Left lung (tissue), 10 donors: ENCODE measurements around the gene ITIH4. TPM values are rescaled to one million over a fixed set of nuclear protein-coding genes. Genes with fewer than 3 reads are reported as not detected.
A peak's percentile ranks its signal among the peaks of the same experiment; 100 is the strongest.

Experiments used
- ATAC-seq: fragments of 200-7000 bp; cut with Tn5 transposase; one replicate; pipeline ENCODE4 v1.9.1; 2020; ENCODE audit warnings: moderate library complexity
- DNase-seq, 4 donors: peaks; one replicate each; pipeline ENCODE4 v3.0.0-alpha.2; 2013 to 2020
- H3K27ac ChIP-seq, 2 donors: fragments of 200-600 bp; sonication (generic) in 1 of 2; one replicate each; pipeline versions ENCODE4 v1.5.0 to v1.8.0; 2020 to 2021
- H3K27me3 ChIP-seq, 2 donors: fragments of 200-600 bp; sonication (generic) in 1 of 2; one replicate each; pipeline versions ENCODE4 v1.5.0 to v1.8.0; 2020 to 2021
- H3K36me3 ChIP-seq, 2 donors: fragments of 200-600 bp; sonication (generic) in 1 of 2; one replicate each; pipeline versions ENCODE4 v1.5.0 to v1.8.0; 2020 to 2021
- H3K4me1 ChIP-seq, 2 donors: fragments of 200-600 bp; one replicate each; pipeline ENCODE4 v1.8.0; 2021
- H3K4me3 ChIP-seq, 2 donors: fragments of 200-600 bp; sonication (generic) in 1 of 2; one replicate each; pipeline versions ENCODE4 v1.5.0 to v1.8.0; 2020 to 2021; ENCODE audit warnings: mild to moderate bottlenecking in 1 of 2
- H3K9me3 ChIP-seq, 2 donors: fragments of 200-600 bp; sonication (generic) in 1 of 2; one replicate each; pipeline versions ENCODE4 v1.5.0 to v1.8.0; 2020 to 2021
- intact Hi-C, 2 donors: fragments of 100-400 bp; cut with DNase I; formaldehyde crosslinking; loops; one replicate each; pipeline versions ENCODE4 v1.11.2 to v1.14.2; 2022
- polyA plus RNA-seq, 6 donors: library from polyadenylated mRNA; unstranded; fragments of 120-200 nt; gene quantifications; one replicate each; pipeline ENCODE4 v1.2.1, GENCODE V29; 2013; ENCODE audit not compliant: insufficient read length in 6 of 6
- total RNA-seq, 2 donors: library from RNA; stranded (reverse); fragmentation: NEBNext Ultra II Directional; extraction: Animal tissue kit (Norgen Biotek cat#: 25700); gene quantifications; one replicate each; pipeline ENCODE4 v1.2.1, GENCODE V29; 2021
- TF ChIP-seq, protein P1 (sequence below), 2 donors: fragments of 200-600 bp; sonication (generic) in 1 of 2; IDR thresholded peaks; one replicate each; pipeline versions ENCODE4 v1.5.0 to v1.8.0; 2021; ENCODE audit warnings: antibody characterized with exemption in 2 of 2
- donor health status: DM: no; HTN: yes; CAD: no.
- donor health status: DM: no; HTN: no; CAD: no.

ITIH4 gene
- total and polyA plus RNA-seq, 8 donors: 7.7 to 16.3 (median 9.8) TPM

- peaks cover 0 to 68% of the 10 kb centered on the region in 2 donors for H3K36me3 ChIP-seq
- DNase-seq: peak in 1 of 4 donors; percentile 52
- H3K9me3 ChIP-seq: no peaks in the 10 kb centered on the region
- TF ChIP-seq, protein P1, sequence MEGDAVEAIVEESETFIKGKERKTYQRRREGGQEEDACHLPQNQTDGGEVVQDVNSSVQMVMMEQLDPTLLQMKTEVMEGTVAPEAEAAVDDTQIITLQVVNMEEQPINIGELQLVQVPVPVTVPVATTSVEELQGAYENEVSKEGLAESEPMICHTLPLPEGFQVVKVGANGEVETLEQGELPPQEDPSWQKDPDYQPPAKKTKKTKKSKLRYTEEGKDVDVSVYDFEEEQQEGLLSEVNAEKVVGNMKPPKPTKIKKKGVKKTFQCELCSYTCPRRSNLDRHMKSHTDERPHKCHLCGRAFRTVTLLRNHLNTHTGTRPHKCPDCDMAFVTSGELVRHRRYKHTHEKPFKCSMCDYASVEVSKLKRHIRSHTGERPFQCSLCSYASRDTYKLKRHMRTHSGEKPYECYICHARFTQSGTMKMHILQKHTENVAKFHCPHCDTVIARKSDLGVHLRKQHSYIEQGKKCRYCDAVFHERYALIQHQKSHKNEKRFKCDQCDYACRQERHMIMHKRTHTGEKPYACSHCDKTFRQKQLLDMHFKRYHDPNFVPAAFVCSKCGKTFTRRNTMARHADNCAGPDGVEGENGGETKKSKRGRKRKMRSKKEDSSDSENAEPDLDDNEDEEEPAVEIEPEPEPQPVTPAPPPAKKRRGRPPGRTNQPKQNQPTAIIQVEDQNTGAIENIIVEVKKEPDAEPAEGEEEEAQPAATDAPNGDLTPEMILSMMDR (IDR thresholded peaks at IDR 0.05): peak; percentile 34
- ATAC-seq: peak; percentile 87
- no peak overlapping the region for H3K27ac ChIP-seq
- peaks cover 0 to 4% of the 10 kb centered on the region in 2 donors for H3K4me1 ChIP-seq
- intact Hi-C loops: no loop called here
- H3K4me3 ChIP-seq: no peak overlapping the region
- H3K27me3 ChIP-seq: no peaks in the 10 kb centered on the region
These were observed 20.9 kb upstream of the ITIH4 start for GRCh38 chr3:52851348-52851747.

GRCh38 chr3:52849656-52850055 lies 19.2 kb upstream of the ITIH4 start:
- TF ChIP-seq, protein P1 (IDR thresholded peaks at IDR 0.05): no peak
- no peak for DNase-seq
- H3K27ac ChIP-seq: no peak overlapping the region
- peaks cover 0 to 56% of the 10 kb centered on the region in 2 donors for H3K36me3 ChIP-seq
- intact Hi-C loops: loop anchor here in 1 of 2 donors (10.0 kb wide), 1 partner anchor 225 kb away; no protein-coding TSS in a partner anchor
- ATAC-seq: no peak
- no peak overlapping the region for H3K4me3 ChIP-seq
- no peaks in the 10 kb centered on the region for H3K27me3 ChIP-seq
- peaks cover 10 to 20% of the 10 kb centered on the region in 2 donors for H3K4me1 ChIP-seq
- no peaks in the 10 kb centered on the region for H3K9me3 ChIP-seq

DNA sequence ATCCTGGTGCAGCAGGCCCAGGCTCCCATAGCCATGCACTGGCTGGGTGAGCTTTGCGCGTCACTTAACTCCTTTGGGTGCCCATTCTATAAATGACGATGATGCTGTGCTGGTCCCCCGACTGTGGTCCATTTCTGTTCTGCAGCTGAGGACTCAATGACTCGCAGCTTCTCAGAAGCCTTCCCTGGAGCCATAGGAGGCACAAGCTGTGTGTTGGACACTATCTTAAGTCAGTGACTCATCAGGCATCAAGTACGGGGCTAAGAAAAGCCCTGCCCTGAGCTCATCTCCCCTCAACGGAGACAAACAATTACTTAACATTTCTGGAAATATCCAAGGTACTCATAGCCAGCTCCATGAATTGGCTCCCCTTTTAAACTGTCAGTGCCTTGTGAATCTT lies 18.1 kb upstream of the ITIH4 start:
- DNase-seq (no peak), ATAC-seq (peak; percentile 7)
- intact Hi-C loops: loop anchor here in 1 of 2 donors (10.0 kb wide), 1 partner anchor 226 kb away; no protein-coding TSS in a partner anchor
- Histone ChIP-seq H3K36me3 (peaks cover 0 to 54% of the 10 kb centered on the region in 2 donors), H3K27me3 (no peaks in the 10 kb centered on the region), H3K4me1 (peaks cover 10 to 30% of the 10 kb centered on the region in 2 donors), H3K27ac (no peak overlapping the region), H3K9me3 (no peaks in the 10 kb centered on the region), H3K4me3 (no peak overlapping the region)
- TF ChIP-seq, protein P1 (IDR thresholded peaks at IDR 0.05): no peak

- DNase-seq: no peak
- H3K27ac ChIP-seq: no peak overlapping the region
- TF ChIP-seq, protein P1 (IDR thresholded peaks at IDR 0.05): no peak
- no peak for ATAC-seq
- peaks cover 10 to 39% of the 10 kb centered on the region in 2 donors for H3K4me1 ChIP-seq
- peaks cover 0 to 53% of the 10 kb centered on the region in 2 donors for H3K36me3 ChIP-seq
- H3K27me3 ChIP-seq: no peaks in the 10 kb centered on the region
- H3K9me3 ChIP-seq: no peaks in the 10 kb centered on the region
- no peak overlapping the region for H3K4me3 ChIP-seq
- intact Hi-C loops: loop anchor here in 1 of 2 donors (10.0 kb wide), 1 partner anchor 227 kb away; no protein-coding TSS in a partner anchor
These were observed 17.3 kb upstream of the ITIH4 start for GRCh38 chr3:52847726-52848125.

- H3K4me1 ChIP-seq: peaks cover 10 to 37% of the 10 kb centered on the region in 2 donors
- no peak overlapping the region for H3K27ac ChIP-seq
- no peaks in the 10 kb centered on the region for H3K9me3 ChIP-seq
- ATAC-seq: no peak
- DNase-seq: no peak
- no peaks in the 10 kb centered on the region for H3K27me3 ChIP-seq
- intact Hi-C loops: loop anchor here in 1 of 2 donors (10.0 kb wide), 1 partner anchor 228 kb away; no protein-coding TSS in a partner anchor
- H3K4me3 ChIP-seq: no peak overlapping the region
- peaks cover 0 to 48% of the 10 kb centered on the region in 2 donors for H3K36me3 ChIP-seq
- TF ChIP-seq, protein P1 (IDR thresholded peaks at IDR 0.05): no peak
These were observed 16.8 kb upstream of the ITIH4 start for GRCh38 chr3:52847241-52847640.
